Dedifferentiated amniotic fluid mesenchymal stem cell (primary cell): Measurements from ENCODE around the gene HPCAL1.

Experiments used
- DNase-seq: peaks from one replicate; pipeline ENCODE4 v3.0.0-alpha.2; 2016; ENCODE audit errors: extremely low spot score

The HPCAL1 gene

GRCh38 chr2:10324095-10324832 lies 21.6 kb downstream of the HPCAL1 start:
- no peak for DNase-seq

- no peak for DNase-seq
Observed at GRCh38 chr2:10325278-10326145, 22.8 kb downstream of the HPCAL1 start.

GRCh38 chr2:10326151-10326616 lies 23.5 kb downstream of the HPCAL1 start:
- no peak for DNase-seq

GRCh38 chr2:10326707-10327594 lies 24.2 kb downstream of the HPCAL1 start:
- DNase-seq = no peak

GRCh38 chr2:10327896-10328669 lies 25.4 kb downstream of the HPCAL1 start:
- no peak for DNase-seq

GRCh38 chr2:10328670-10329579 lies 26.2 kb downstream of the HPCAL1 start:
- DNase-seq = no peak

GRCh38 chr2:10329580-10329879 lies 26.8 kb downstream of the HPCAL1 start:
- no peak for DNase-seq

- DNase-seq = peak; percentile 29
Observed at GRCh38 chr2:10329880-10330699, 27.4 kb downstream of the HPCAL1 start.

- DNase-seq = no peak
Observed at GRCh38 chr2:10330700-10331026, 28.0 kb downstream of the HPCAL1 start.

GRCh38 chr2:10331027-10331701 lies 28.5 kb downstream of the HPCAL1 start:
- DNase-seq = no peak

GRCh38 chr2:10331702-10332401 lies 29.1 kb downstream of the HPCAL1 start:
- no peak for DNase-seq

GRCh38 chr2:10332402-10333246 lies 29.9 kb downstream of the HPCAL1 start:
- DNase-seq = no peak

GRCh38 chr2:10333247-10333613 lies 30.5 kb downstream of the HPCAL1 start:
- no peak for DNase-seq

GRCh38 chr2:10333966-10334365 lies 31.3 kb downstream of the HPCAL1 start:
- DNase-seq = no peak

GRCh38 chr2:10335046-10335840 lies 32.5 kb downstream of the HPCAL1 start:
- DNase-seq = no peak

GRCh38 chr2:10336283-10336682 lies 33.6 kb downstream of the HPCAL1 start:
- no peak for DNase-seq
